ENCODE measurements around the gene FOXR1.

- TF ChIP-seq SUZ12 (IDR thresholded peaks at IDR 0.05; ENCODE audit: extremely low read depth, insufficient read depth, insufficient read length): no peak
- TF ChIP-seq YY1 (IDR thresholded peaks at IDR 0.05; ENCODE audit: insufficient read depth, insufficient read length): no peak
- TF ChIP-seq ZNF274 (IDR thresholded peaks at IDR 0.05; ENCODE audit: low read depth, low read length): no peak
These were observed 40.0 kb downstream of the FOXR1 start for GRCh38 chr11:119011476-119012053.

All from NT2/D1 (cell line).